ENCODE data around the gene LRFN2.

GRCh38 chr6:40439026-40439800 lies 148.0 kb downstream of the LRFN2 start:
- no peak for TF ChIP-seq CTCF (conservative IDR thresholded peaks at IDR 0.05; ENCODE audit: low read depth, low read length)
- TF ChIP-seq EZH2 (IDR thresholded peaks at IDR 0.05; ENCODE audit: borderline replicate concordance, low read depth, low read length, poor library complexity, severe bottlenecking): no peak
